ENCODE measurements around the gene SUPT6H. TPM values are rescaled to one million over a fixed set of nuclear protein-coding genes. Genes with fewer than 3 reads are reported as not detected.

Gene SUPT6H
- total and polyA plus RNA-seq, 9 of the 15 experiments (the other 6 are each of a cell fraction or from before 2014, with no cell fraction given), result 1.7 to 77.7 (median 49.2) TPM

DNA sequence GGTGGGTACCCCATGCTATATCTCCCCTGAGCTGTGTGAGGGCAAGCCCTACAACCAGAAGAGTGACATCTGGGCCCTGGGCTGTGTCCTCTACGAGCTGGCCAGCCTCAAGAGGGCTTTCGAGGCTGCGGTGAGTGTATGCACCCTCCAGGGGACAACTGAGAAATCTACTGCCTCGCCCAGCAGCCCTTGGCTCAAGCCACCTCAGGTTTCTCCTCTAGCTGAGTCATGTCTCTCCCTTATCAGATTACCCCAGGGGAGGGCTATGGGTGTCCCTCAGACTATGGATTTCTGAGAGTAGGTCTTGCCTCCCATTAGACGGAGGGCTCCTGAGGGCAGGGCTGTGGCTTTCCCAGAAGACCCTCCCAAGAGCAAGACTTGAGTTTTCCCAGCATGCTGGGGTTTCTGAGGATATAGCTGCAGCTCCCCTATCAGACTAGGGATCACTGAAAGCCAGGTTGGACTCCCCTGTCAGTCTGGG lies 73.3 kb downstream of the SUPT6H start (continued):
- TF ChIP-seq MYC (IDR thresholded peaks at IDR 0.05; ENCODE audit: low read depth, low read length), result 0 out of 2 replicates have a peak, but pooled peaks have one; percentile 23
- TF ChIP-seq MYC (CRISPR knock-in tag; IDR thresholded peaks at IDR 0.05; ENCODE audit: borderline replicate concordance, low read depth), result no peak
- 0 out of 2 replicates have a peak, but pooled peaks have one; percentile 54 for TF ChIP-seq ZNF444 (CRISPR knock-in tag; IDR thresholded peaks at IDR 0.05)
- peak; percentile 79 for TF ChIP-seq SMAD4 (CRISPR knock-in tag; conservative IDR thresholded peaks at IDR 0.05)
- peak; percentile 87 for TF ChIP-seq GATA2 (CRISPR knock-in tag; IDR thresholded peaks at IDR 0.05)
- TF ChIP-seq MTA1 (IDR thresholded peaks at IDR 0.05; ENCODE audit: borderline replicate concordance), result 0 out of 2 replicates have a peak, but pooled peaks have one; percentile 14
- peak; percentile 74 for TF ChIP-seq SMARCB1 (IDR thresholded peaks at IDR 0.05; ENCODE audit: insufficient read length, low read depth)
- TF ChIP-seq, protein P1, sequence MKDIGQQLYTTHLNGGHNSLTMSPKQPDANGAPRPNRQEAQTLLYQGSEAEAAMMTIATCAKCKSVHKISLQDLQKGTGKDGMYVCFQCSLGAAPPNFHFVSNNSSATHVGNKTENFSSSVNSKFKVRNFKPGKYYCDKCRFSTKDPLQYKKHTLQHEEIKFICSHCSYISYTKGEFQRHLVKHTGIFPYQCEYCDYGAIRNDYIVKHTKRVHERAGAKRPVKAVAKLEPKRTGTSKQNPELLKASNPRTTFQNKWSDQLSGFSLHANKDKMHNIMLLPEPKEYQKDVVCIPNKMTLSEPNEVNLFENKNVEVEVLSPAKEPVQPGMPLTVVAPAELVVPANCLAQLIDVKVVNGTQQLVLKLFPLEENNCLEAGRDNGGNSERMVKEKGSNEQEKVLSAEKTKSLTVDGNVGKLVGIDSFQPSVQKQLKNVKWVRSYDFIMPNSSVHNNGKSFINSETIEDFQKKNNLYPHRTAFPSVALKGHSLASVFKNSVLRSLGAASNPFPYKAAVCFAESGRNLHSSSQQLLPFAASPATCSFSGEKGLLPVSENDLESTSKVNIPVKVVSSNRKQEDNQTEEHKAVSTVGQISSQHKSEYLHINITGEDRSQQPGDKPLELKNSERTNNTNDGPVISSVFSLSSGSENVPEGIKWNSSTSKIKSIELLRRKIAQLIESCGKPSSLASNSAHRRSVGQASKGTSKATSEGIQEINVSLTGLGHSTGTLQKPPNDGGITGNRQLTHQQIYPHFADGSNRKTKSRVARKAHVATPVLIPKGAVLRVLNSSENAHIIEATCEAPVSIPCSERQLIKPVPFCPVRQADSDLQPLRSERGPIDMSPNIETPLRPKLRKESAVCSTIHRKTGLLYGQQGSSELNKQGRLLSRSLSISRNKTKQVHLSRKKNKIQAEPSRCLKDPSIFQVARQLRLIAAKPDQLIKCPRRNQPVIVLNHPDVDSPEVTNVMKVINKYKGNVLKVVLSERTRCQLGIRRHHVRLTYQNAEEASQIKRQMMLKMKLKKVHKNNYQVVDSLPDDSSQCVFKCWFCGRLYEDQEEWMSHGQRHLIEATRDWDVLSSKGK (CRISPR knock-in tag; IDR thresholded peaks at IDR 0.05), result no peak
- peak in 1 of 2 experiments; percentile 38; a peak in 1 of 4 replicates for TF ChIP-seq TEAD1 (CRISPR knock-in tag; IDR thresholded peaks at IDR 0.05)
- TF ChIP-seq JUNB (CRISPR knock-in tag; conservative IDR thresholded peaks at IDR 0.05), result peak; percentile 13; the same call in 1 of the 2 replicates
- TF ChIP-seq GATAD2A (IDR thresholded peaks at IDR 0.05), result 0 out of 2 replicates have a peak, but pooled peaks have one; percentile 73
- peak; percentile 17; the same call in 1 of the 2 replicates for TF ChIP-seq CBFA2T3 (IDR thresholded peaks at IDR 0.05)
- 0 out of 2 replicates have a peak, but pooled peaks have one; percentile 26 for TF ChIP-seq SP1 (CRISPR knock-in tag; IDR thresholded peaks at IDR 0.05)
- TF ChIP-seq NEUROD1 (IDR thresholded peaks at IDR 0.05; ENCODE audit: borderline replicate concordance, low read depth, low read length, partially characterized antibody), result peak; percentile 81
- peak; percentile 78 for TF ChIP-seq L3MBTL2 (IDR thresholded peaks at IDR 0.05)
- TF ChIP-seq, protein P2, sequence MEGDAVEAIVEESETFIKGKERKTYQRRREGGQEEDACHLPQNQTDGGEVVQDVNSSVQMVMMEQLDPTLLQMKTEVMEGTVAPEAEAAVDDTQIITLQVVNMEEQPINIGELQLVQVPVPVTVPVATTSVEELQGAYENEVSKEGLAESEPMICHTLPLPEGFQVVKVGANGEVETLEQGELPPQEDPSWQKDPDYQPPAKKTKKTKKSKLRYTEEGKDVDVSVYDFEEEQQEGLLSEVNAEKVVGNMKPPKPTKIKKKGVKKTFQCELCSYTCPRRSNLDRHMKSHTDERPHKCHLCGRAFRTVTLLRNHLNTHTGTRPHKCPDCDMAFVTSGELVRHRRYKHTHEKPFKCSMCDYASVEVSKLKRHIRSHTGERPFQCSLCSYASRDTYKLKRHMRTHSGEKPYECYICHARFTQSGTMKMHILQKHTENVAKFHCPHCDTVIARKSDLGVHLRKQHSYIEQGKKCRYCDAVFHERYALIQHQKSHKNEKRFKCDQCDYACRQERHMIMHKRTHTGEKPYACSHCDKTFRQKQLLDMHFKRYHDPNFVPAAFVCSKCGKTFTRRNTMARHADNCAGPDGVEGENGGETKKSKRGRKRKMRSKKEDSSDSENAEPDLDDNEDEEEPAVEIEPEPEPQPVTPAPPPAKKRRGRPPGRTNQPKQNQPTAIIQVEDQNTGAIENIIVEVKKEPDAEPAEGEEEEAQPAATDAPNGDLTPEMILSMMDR (IDR thresholded peaks at IDR 0.05 in 2 of 3, conservative IDR thresholded peaks at IDR 0.05 in 1 of 3; ENCODE audit: insufficient read depth in 2 of 3, low read depth in 1 of 3, low read length in 3 of 3), result peak; percentile 48 to 81 (median 54); a peak in 5 of 6 replicates
- TF ChIP-seq TARDBP (IDR thresholded peaks at IDR 0.05), result 0 out of 2 replicates have a peak, but pooled peaks have one; percentile 24
- 0 out of 2 replicates have a peak, but pooled peaks have one; percentile 50 for TF ChIP-seq CBFB (CRISPR knock-in tag; IDR thresholded peaks at IDR 0.05)
- TF ChIP-seq PHB2 (IDR thresholded peaks at IDR 0.05; ENCODE audit: low read depth), result no peak
- peak; percentile 59; the same call in 1 of the 2 replicates for TF ChIP-seq EP300 (IDR thresholded peaks at IDR 0.05; ENCODE audit: low read length)
- TF ChIP-seq FOS (IDR thresholded peaks at IDR 0.05; ENCODE audit: extremely low read depth, insufficient read length), result peak; percentile 55
- TF ChIP-seq, protein P3, sequence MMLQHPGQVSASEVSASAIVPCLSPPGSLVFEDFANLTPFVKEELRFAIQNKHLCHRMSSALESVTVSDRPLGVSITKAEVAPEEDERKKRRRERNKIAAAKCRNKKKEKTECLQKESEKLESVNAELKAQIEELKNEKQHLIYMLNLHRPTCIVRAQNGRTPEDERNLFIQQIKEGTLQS (IDR thresholded peaks at IDR 0.05), result peak; percentile 90
- TF ChIP-seq, protein P3 (CRISPR knock-in tag; conservative IDR thresholded peaks at IDR 0.05), result peak; percentile 80
- peak; percentile 67 for TF ChIP-seq TBP (optimal IDR thresholded peaks at IDR 0.05; ENCODE audit: low read depth, low read length)

Measured in K562 (cell line).